ENCODE results near the gene PSMB11.

The PSMB11 gene

GRCh38 chr14:23045419-23046357 is 3.7 kb downstream of the PSMB11 start:
- no peak for DNase-seq

- DNase-seq = no peak
These were observed 5.1 kb downstream of the PSMB11 start for GRCh38 chr14:23047034-23047634.

- DNase-seq = no peak
These were observed 6.0 kb downstream of the PSMB11 start for GRCh38 chr14:23047751-23048693.

GRCh38 chr14:23049011-23049410 is 7.0 kb downstream of the PSMB11 start:
- DNase-seq = no peak

- DNase-seq = no peak
These were observed 9.4 kb downstream of the PSMB11 start for GRCh38 chr14:23051141-23052057.

GRCh38 chr14:23052182-23052623 is 10.2 kb downstream of the PSMB11 start:
- no peak for DNase-seq

GRCh38 chr14:23052671-23053070 is 10.7 kb downstream of the PSMB11 start:
- no peak for DNase-seq

- DNase-seq = no peak
These were observed 11.4 kb downstream of the PSMB11 start for GRCh38 chr14:23053426-23053825.

GRCh38 chr14:23054000-23054811 is 12.2 kb downstream of the PSMB11 start:
- DNase-seq = no peak

- DNase-seq = no peak
These were observed 13.1 kb downstream of the PSMB11 start for GRCh38 chr14:23055147-23055550.

GRCh38 chr14:23055621-23056144 is 13.7 kb downstream of the PSMB11 start:
- DNase-seq = no peak

GRCh38 chr14:23056145-23056955 is 14.3 kb downstream of the PSMB11 start:
- no peak for DNase-seq

GRCh38 chr14:23056956-23057756 is 15.1 kb downstream of the PSMB11 start, which contains the start of gene CDH24:
Gene CDH24, minus strand, starts transcription at chr14:23057520. Its CDS starts 1,787 bp downstream, at chr14:23055733.
- DNase-seq = no peak

- DNase-seq = no peak
These were observed 16.0 kb downstream of the PSMB11 start for GRCh38 chr14:23057757-23058653.

- DNase-seq = no peak
These were observed 16.9 kb downstream of the PSMB11 start for GRCh38 chr14:23058654-23059504.

- no peak for DNase-seq
These were observed 18.7 kb downstream of the PSMB11 start for GRCh38 chr14:23060536-23061260.

All from NCI-H2107 (cell line).